HG03439 (cell line): Measurements from ENCODE around the gene FARS2.

Experiments used
- ATAC-seq: cut with Tn5 transposase; IDR thresholded peaks from one replicate; pipeline ENCODE4 v1.9.1; 2021; ENCODE audit warnings: mild to moderate bottlenecking, moderate library complexity; ENCODE audit not compliant: unreplicated experiment

FARS2 gene

GRCh38 chr6:5316951-5317350 is 55.6 kb downstream of the FARS2 start:
- no peak for ATAC-seq

- ATAC-seq: no peak
These were observed 57.4 kb downstream of the FARS2 start for GRCh38 chr6:5318617-5319272.

GRCh38 chr6:5323979-5324378 is 62.7 kb downstream of the FARS2 start:
- ATAC-seq: no peak

GRCh38 chr6:5325173-5325572 is 63.9 kb downstream of the FARS2 start:
- no peak for ATAC-seq

- ATAC-seq: no peak
These were observed 64.8 kb downstream of the FARS2 start for GRCh38 chr6:5326022-5326641.

GRCh38 chr6:5328800-5329199 is 67.5 kb downstream of the FARS2 start:
- ATAC-seq: no peak

GRCh38 chr6:5331845-5332442 is 70.6 kb downstream of the FARS2 start:
- ATAC-seq: no peak

- no peak for ATAC-seq
These were observed 72.3 kb downstream of the FARS2 start for GRCh38 chr6:5333658-5334057.

- ATAC-seq: no peak
These were observed 73.0 kb downstream of the FARS2 start for GRCh38 chr6:5334341-5334740.

- ATAC-seq: no peak
These were observed 73.7 kb downstream of the FARS2 start for GRCh38 chr6:5335020-5335419.

GRCh38 chr6:5337573-5337972 is 76.3 kb downstream of the FARS2 start:
- ATAC-seq: no peak

- no peak for ATAC-seq
These were observed 77.1 kb downstream of the FARS2 start for GRCh38 chr6:5338177-5338960.

- ATAC-seq: no peak
These were observed 78.5 kb downstream of the FARS2 start for GRCh38 chr6:5339786-5340185.

GRCh38 chr6:5341845-5342244 is 80.5 kb downstream of the FARS2 start:
- ATAC-seq: no peak

- no peak for ATAC-seq
These were observed 82.7 kb downstream of the FARS2 start for GRCh38 chr6:5343998-5344397.

GRCh38 chr6:5345324-5345723 is 84.0 kb downstream of the FARS2 start:
- ATAC-seq: no peak

- ATAC-seq: no peak
These were observed 90.4 kb downstream of the FARS2 start for GRCh38 chr6:5351552-5352210.

GRCh38 chr6:5353971-5354370 is 92.7 kb downstream of the FARS2 start:
- ATAC-seq: no peak

- no peak for ATAC-seq
These were observed 96.2 kb downstream of the FARS2 start for GRCh38 chr6:5357486-5357885.

- no peak for ATAC-seq
These were observed 98.1 kb downstream of the FARS2 start for GRCh38 chr6:5359417-5359816.

GRCh38 chr6:5361396-5361795 is 100.1 kb downstream of the FARS2 start:
- no peak for ATAC-seq
